Central memory CD8-positive, alpha-beta T cell (primary cell): ENCODE data around the gene BACH2.

ENCODE experiments used
- ATAC-seq: fragments of 150-1000 bp; cut with Tn5 transposase; replicated peaks from 2 replicates; pipeline ENCODE4 v1.10.0; 2022; ENCODE audit warnings: mild to moderate bottlenecking, moderate FRiP score, moderate number of reproducible peaks; ENCODE audit not compliant: poor library complexity, severe bottlenecking; ENCODE audit errors: extremely low read depth
- DNase-seq, 2 donors: peaks; one replicate each; pipeline ENCODE4 v3.0.0; 2021; ENCODE audit warnings: low spot score in 2 of 2
- H3K27ac Mint-ChIP-seq: one replicate; pipeline ENCODE4 v1.8.0; 2022; ENCODE audit warnings: low read depth, mild to moderate bottlenecking, moderate library complexity, mixed read lengths
- H3K27me3 Mint-ChIP-seq: one replicate; pipeline ENCODE4 v1.8.0; 2022; ENCODE audit warnings: mixed read lengths
- H3K36me3 Mint-ChIP-seq: one replicate; pipeline ENCODE4 v1.8.0; 2022; ENCODE audit warnings: mild to moderate bottlenecking, moderate library complexity, mixed read lengths; ENCODE audit not compliant: insufficient read depth
- H3K4me1 Mint-ChIP-seq: one replicate; pipeline ENCODE4 v1.8.0; 2022; ENCODE audit warnings: mixed read lengths
- H3K4me3 Mint-ChIP-seq: one replicate; pipeline ENCODE4 v1.8.0; 2022; ENCODE audit warnings: mild to moderate bottlenecking, moderate library complexity, mixed read lengths
- H3K9me3 Mint-ChIP-seq: one replicate; pipeline ENCODE4 v1.8.0; 2022; ENCODE audit warnings: mixed read lengths

BACH2 gene

GRCh38 chr6:90004511-90004910 is 292.1 kb downstream of the BACH2 start:
- Mint-ChIP-seq H3K27ac (no peak overlapping the region), H3K4me1 (peaks cover 10% of the 10 kb centered on the region), H3K36me3 (no peaks in the 10 kb centered on the region), H3K27me3 (no peaks in the 10 kb centered on the region), H3K9me3 (no peaks in the 10 kb centered on the region), H3K4me3 (no peak overlapping the region)
- ATAC-seq (no peak), DNase-seq (no peak)

- H3K36me3 Mint-ChIP-seq = no peaks in the 10 kb centered on the region
- no peak for ATAC-seq
- no peak overlapping the region for H3K4me3 Mint-ChIP-seq
Measured at GRCh38 chr6:90003941-90004340, 292.7 kb downstream of the BACH2 start.

GRCh38 chr6:90003069-90003795 is 293.4 kb downstream of the BACH2 start:
- Mint-ChIP-seq H3K27ac (no peak overlapping the region), H3K4me1 (no peaks in the 10 kb centered on the region), H3K4me3 (no peak overlapping the region), H3K9me3 (no peaks in the 10 kb centered on the region), H3K27me3 (no peaks in the 10 kb centered on the region), H3K36me3 (no peaks in the 10 kb centered on the region)
- no peak for ATAC-seq
- DNase-seq = no peak

More at GRCh38 chr6:90003941-90004340, 292.7 kb downstream of the BACH2 start:
- Mint-ChIP-seq H3K27me3 (no peaks in the 10 kb centered on the region), H3K27ac (no peak overlapping the region), H3K4me1 (peaks cover 6% of the 10 kb centered on the region), H3K9me3 (no peaks in the 10 kb centered on the region)
- DNase-seq = no peak

GRCh38 chr6:90000864-90001731 is 295.5 kb downstream of the BACH2 start:
- Mint-ChIP-seq H3K9me3 (no peaks in the 10 kb centered on the region), H3K27me3 (no peaks in the 10 kb centered on the region), H3K27ac (no peak overlapping the region), H3K36me3 (peaks cover 2% of the 10 kb centered on the region), H3K4me1 (no peaks in the 10 kb centered on the region), H3K4me3 (no peak overlapping the region)
- ATAC-seq (no peak), DNase-seq (no peak)

GRCh38 chr6:89999945-90000825 is 296.5 kb downstream of the BACH2 start:
- no peaks in the 10 kb centered on the region for H3K9me3 Mint-ChIP-seq
- no peak overlapping the region for H3K27ac Mint-ChIP-seq
- no peak overlapping the region for H3K4me3 Mint-ChIP-seq
- DNase-seq (no peak), ATAC-seq (no peak)
- H3K36me3 Mint-ChIP-seq = peaks cover 2% of the 10 kb centered on the region
- no peaks in the 10 kb centered on the region for H3K4me1 Mint-ChIP-seq
- no peaks in the 10 kb centered on the region for H3K27me3 Mint-ChIP-seq

GRCh38 chr6:89999154-89999553 is 297.5 kb downstream of the BACH2 start:
- ATAC-seq = no peak
- Mint-ChIP-seq H3K27ac (no peak overlapping the region), H3K9me3 (no peaks in the 10 kb centered on the region), H3K4me1 (no peaks in the 10 kb centered on the region), H3K27me3 (no peaks in the 10 kb centered on the region), H3K4me3 (no peak overlapping the region), H3K36me3 (peaks cover 2% of the 10 kb centered on the region)
- no peak for DNase-seq

GRCh38 chr6:89997456-89998445 is 298.9 kb downstream of the BACH2 start:
- peaks cover 2% of the 10 kb centered on the region for H3K36me3 Mint-ChIP-seq
- DNase-seq (no peak), ATAC-seq (no peak)
- no peaks in the 10 kb centered on the region for H3K9me3 Mint-ChIP-seq
- H3K27ac Mint-ChIP-seq = no peak overlapping the region
- no peaks in the 10 kb centered on the region for H3K27me3 Mint-ChIP-seq
- no peaks in the 10 kb centered on the region for H3K4me1 Mint-ChIP-seq
- no peak overlapping the region for H3K4me3 Mint-ChIP-seq

GRCh38 chr6:89993411-89993810 is 303.2 kb downstream of the BACH2 start:
- Mint-ChIP-seq H3K27me3 (no peaks in the 10 kb centered on the region), H3K36me3 (peaks cover 2% of the 10 kb centered on the region)
- ATAC-seq = no peak

GRCh38 chr6:89992818-89993217 is 303.8 kb downstream of the BACH2 start:
- no peak overlapping the region for H3K27ac Mint-ChIP-seq
- no peaks in the 10 kb centered on the region for H3K27me3 Mint-ChIP-seq
- H3K4me1 Mint-ChIP-seq = peaks cover 5% of the 10 kb centered on the region
- peaks cover 2% of the 10 kb centered on the region for H3K36me3 Mint-ChIP-seq
- no peaks in the 10 kb centered on the region for H3K9me3 Mint-ChIP-seq
- DNase-seq (no peak), ATAC-seq (no peak)
- H3K4me3 Mint-ChIP-seq = no peak overlapping the region

More at GRCh38 chr6:89993411-89993810, 303.2 kb downstream of the BACH2 start:
- Mint-ChIP-seq H3K27ac (no peak overlapping the region), H3K9me3 (no peaks in the 10 kb centered on the region), H3K4me1 (peaks cover 5% of the 10 kb centered on the region), H3K4me3 (no peak overlapping the region)
- no peak for DNase-seq

- Mint-ChIP-seq H3K4me1 (peaks cover 5% of the 10 kb centered on the region), H3K27me3 (no peaks in the 10 kb centered on the region), H3K4me3 (no peak overlapping the region), H3K36me3 (no peaks in the 10 kb centered on the region), H3K27ac (no peak overlapping the region), H3K9me3 (no peaks in the 10 kb centered on the region)
- DNase-seq = no peak
- ATAC-seq = no peak
Measured at GRCh38 chr6:89989742-89990141, 306.9 kb downstream of the BACH2 start.

GRCh38 chr6:89987830-89988229 is 308.8 kb downstream of the BACH2 start:
- ATAC-seq = no peak
- no peak for DNase-seq
- Mint-ChIP-seq H3K27ac (no peak overlapping the region), H3K9me3 (no peaks in the 10 kb centered on the region), H3K4me3 (no peak overlapping the region), H3K4me1 (peaks cover 5% of the 10 kb centered on the region), H3K36me3 (no peaks in the 10 kb centered on the region), H3K27me3 (no peaks in the 10 kb centered on the region)
